Loucy (cell line): ENCODE data around the gene CD8B.

Experiments
- H2AFZ ChIP-seq: fragments of 200-600 bp; sonication (generic); 2 replicates; pipeline ENCODE4 v1.6.0; 2016; ENCODE audit warnings: antibody characterized with exemption, mild to moderate bottlenecking, low read length, moderate library complexity
- H3F3A ChIP-seq: fragments of 200-600 bp; 2 replicates; pipeline ENCODE4 v1.6.0; 2016; ENCODE audit warnings: antibody characterized with exemption, low read depth, mild to moderate bottlenecking
- H3K27me3 ChIP-seq: fragments of 200-600 bp; sonication (generic); 2 replicates; pipeline ENCODE4 v1.6.1; 2014; ENCODE audit warnings: low read length, mild to moderate bottlenecking; ENCODE audit not compliant: insufficient read depth, poor library complexity, severe bottlenecking
- H3K36me3 ChIP-seq: fragments of 200-600 bp; sonication (generic); 2 replicates; pipeline ENCODE4 v1.6.1; 2016; ENCODE audit warnings: low read length; ENCODE audit not compliant: insufficient read depth
- H3K4me1 ChIP-seq: fragments of 200-600 bp; sonication (generic); 2 replicates; pipeline ENCODE4 v1.5.1; 2014; ENCODE audit warnings: low read length, mild to moderate bottlenecking; ENCODE audit not compliant: insufficient read depth, poor library complexity, severe bottlenecking
- H3K4me2 ChIP-seq: fragments of 200-600 bp; sonication (generic); 2 replicates; pipeline ENCODE4 v1.6.0; 2014; ENCODE audit warnings: antibody characterized with exemption, low read length, low read depth, mild to moderate bottlenecking; ENCODE audit not compliant: poor library complexity, severe bottlenecking
- H3K4me3 ChIP-seq: fragments of 200-600 bp; sonication (generic); 2 replicates; pipeline ENCODE4 v1.5.1; 2014; ENCODE audit warnings: low read length, mild to moderate bottlenecking, mixed read lengths; ENCODE audit not compliant: poor library complexity, severe bottlenecking
- H3K79me2 ChIP-seq: fragments of 200-600 bp; sonication (generic); 2 replicates; pipeline ENCODE4 v1.6.1; 2014; ENCODE audit warnings: low read length; ENCODE audit not compliant: insufficient read depth
- H3K9ac ChIP-seq: fragments of 200-600 bp; sonication (generic); 2 replicates; pipeline ENCODE4 v1.6.0; 2014; ENCODE audit warnings: mild to moderate bottlenecking, low read depth, low read length, moderate library complexity; ENCODE audit not compliant: poor library complexity, severe bottlenecking
- H3K9me2 ChIP-seq: fragments of 200-600 bp; sonication (generic); replicated peaks from 2 replicates; pipeline ENCODE4 v1.6.1; 2016; ENCODE audit warnings: low read depth, low read length, mixed read lengths
- H3K9me3 ChIP-seq: fragments of 200-600 bp; sonication (generic); 2 replicates; pipeline ENCODE4 v1.6.1; 2014; ENCODE audit warnings: mild to moderate bottlenecking, antibody characterized with exemption, low read length, low read depth; ENCODE audit not compliant: insufficient read depth
- H4K20me1 ChIP-seq: fragments of 200-600 bp; sonication (generic); 2 replicates; pipeline ENCODE4 v1.6.0; 2014; ENCODE audit warnings: antibody characterized with exemption, low read length, mild to moderate bottlenecking; ENCODE audit not compliant: insufficient read depth, poor library complexity, severe bottlenecking
- CTCF ChIP-seq: fragments of 200-600 bp; sonication (generic); conservative IDR thresholded peaks from 2 replicates; pipeline ENCODE4 v1.5.1; 2014; ENCODE audit warnings: mild to moderate bottlenecking, antibody characterized with exemption, low read length
- EZH2phosphoT487 ChIP-seq: fragments of 200-600 bp; IDR thresholded peaks from 2 replicates; pipeline ENCODE4 v1.6.1; 2018; ENCODE audit warnings: antibody characterized with exemption, mild to moderate bottlenecking, moderate library complexity, borderline replicate concordance

CD8B gene

GRCh38 chr2:86778957-86779356, 82.7 kb downstream of the CD8B start:
- no peaks in the 10 kb centered on the region for H3K9me2 ChIP-seq
- H3F3A ChIP-seq = no peaks in the 10 kb centered on the region
- no peaks in the 10 kb centered on the region for H3K4me1 ChIP-seq
- no peak overlapping the region for H3K9ac ChIP-seq
- H3K36me3 ChIP-seq = peaks cover 32% of the 10 kb centered on the region
- no peak overlapping the region for H3K4me2 ChIP-seq
- TF ChIP-seq CTCF = no peak
- no peak for TF ChIP-seq EZH2phosphoT487
- H2AFZ ChIP-seq = no peak overlapping the region
- H4K20me1 ChIP-seq = no peaks in the 10 kb centered on the region
- no peak overlapping the region for H3K4me3 ChIP-seq
- no peaks in the 10 kb centered on the region for H3K79me2 ChIP-seq
- H3K27me3 ChIP-seq = no peaks in the 10 kb centered on the region
- no peaks in the 10 kb centered on the region for H3K9me3 ChIP-seq

GRCh38 chr2:86776532-86776931, 85.2 kb downstream of the CD8B start:
- Histone ChIP-seq H3K9ac (no peak overlapping the region), H3K9me2 (no peaks in the 10 kb centered on the region), H3K36me3 (peaks cover 55% of the 10 kb centered on the region), H3K4me1 (no peaks in the 10 kb centered on the region), H3K27me3 (no peaks in the 10 kb centered on the region), H3K9me3 (no peaks in the 10 kb centered on the region), H3K79me2 (no peaks in the 10 kb centered on the region), H4K20me1 (no peaks in the 10 kb centered on the region), H3K4me3 (no peak overlapping the region), H3K4me2 (no peak overlapping the region), H3F3A (no peaks in the 10 kb centered on the region), H2AFZ (no peak overlapping the region)
- no peak for TF ChIP-seq EZH2phosphoT487
- TF ChIP-seq CTCF = no peak

GRCh38 chr2:86775338-86775737, 86.3 kb downstream of the CD8B start:
- no peaks in the 10 kb centered on the region for H3K4me1 ChIP-seq
- no peak overlapping the region for H3K4me2 ChIP-seq
- no peak overlapping the region for H3K9ac ChIP-seq
- H3K9me2 ChIP-seq = no peaks in the 10 kb centered on the region
- H3K79me2 ChIP-seq = no peaks in the 10 kb centered on the region
- H3K4me3 ChIP-seq = no peak overlapping the region
- H3F3A ChIP-seq = no peaks in the 10 kb centered on the region
- no peak overlapping the region for H2AFZ ChIP-seq
- no peaks in the 10 kb centered on the region for H3K27me3 ChIP-seq
- TF ChIP-seq CTCF (no peak), EZH2phosphoT487 (no peak)
- no peaks in the 10 kb centered on the region for H3K9me3 ChIP-seq
- H3K36me3 ChIP-seq = peaks cover 67% of the 10 kb centered on the region
- no peaks in the 10 kb centered on the region for H4K20me1 ChIP-seq
